22Rv1 (cell line): ENCODE results near the gene PPP1R2.
"Not testable (repeated sequence)": the region's sequence is repeated elsewhere in the genome, so short reads cannot be mapped to it uniquely, and the experiment has no call there.

ENCODE experiments used
- H3K27ac ChIP-seq: fragments of 450-650 bp; 2 replicates; pipeline ENCODE4 v1.5.1; 2017
- ZFX ChIP-seq: fragments of 450-650 bp; IDR thresholded peaks from 2 replicates; pipeline ENCODE4 v1.6.1; 2017; ENCODE audit warnings: antibody characterized with exemption, borderline replicate concordance
- TF ChIP-seq, protein P1 (sequence below): fragments of 450-650 bp; IDR thresholded peaks from 2 replicates; pipeline ENCODE4 v1.5.1; 2017; ENCODE audit warnings: mild to moderate bottlenecking

The PPP1R2 gene

DNA sequence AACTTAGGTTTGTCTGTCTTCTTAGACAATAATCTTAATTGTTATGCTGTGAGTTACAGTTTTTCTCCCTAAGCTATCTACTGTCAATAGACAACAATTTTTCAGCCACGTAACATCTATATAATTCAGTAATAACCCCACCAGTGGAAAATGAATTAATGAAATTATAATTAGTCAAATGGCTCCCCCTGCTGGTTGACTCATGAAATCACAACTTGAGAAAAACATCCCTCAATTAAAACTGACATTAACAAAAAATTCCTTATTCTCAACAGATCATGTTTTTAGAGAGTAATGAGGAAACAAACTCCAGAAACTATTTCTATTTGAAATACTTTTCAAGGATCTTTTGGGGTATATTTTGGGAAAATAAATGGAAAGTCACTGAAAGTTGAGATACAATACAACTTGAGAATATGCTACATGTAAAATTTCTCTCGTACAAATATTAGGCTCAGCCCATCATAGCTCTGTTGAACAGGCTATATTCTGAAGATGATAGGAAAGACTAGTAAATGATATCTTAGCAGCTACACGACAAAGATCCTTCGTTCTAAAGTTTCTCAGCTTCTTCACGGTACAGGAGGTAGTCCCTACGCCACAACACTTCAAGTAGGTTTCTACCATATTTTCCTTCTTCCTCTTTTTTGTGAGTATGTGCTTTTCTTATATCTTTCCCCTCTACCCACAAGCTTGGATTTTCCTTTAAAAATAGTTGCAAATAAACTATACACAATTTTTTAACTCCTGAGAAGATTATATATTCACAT is 20.7 kb downstream of the PPP1R2 start:
- no peak overlapping the region for H3K27ac ChIP-seq
- TF ChIP-seq, protein P1, sequence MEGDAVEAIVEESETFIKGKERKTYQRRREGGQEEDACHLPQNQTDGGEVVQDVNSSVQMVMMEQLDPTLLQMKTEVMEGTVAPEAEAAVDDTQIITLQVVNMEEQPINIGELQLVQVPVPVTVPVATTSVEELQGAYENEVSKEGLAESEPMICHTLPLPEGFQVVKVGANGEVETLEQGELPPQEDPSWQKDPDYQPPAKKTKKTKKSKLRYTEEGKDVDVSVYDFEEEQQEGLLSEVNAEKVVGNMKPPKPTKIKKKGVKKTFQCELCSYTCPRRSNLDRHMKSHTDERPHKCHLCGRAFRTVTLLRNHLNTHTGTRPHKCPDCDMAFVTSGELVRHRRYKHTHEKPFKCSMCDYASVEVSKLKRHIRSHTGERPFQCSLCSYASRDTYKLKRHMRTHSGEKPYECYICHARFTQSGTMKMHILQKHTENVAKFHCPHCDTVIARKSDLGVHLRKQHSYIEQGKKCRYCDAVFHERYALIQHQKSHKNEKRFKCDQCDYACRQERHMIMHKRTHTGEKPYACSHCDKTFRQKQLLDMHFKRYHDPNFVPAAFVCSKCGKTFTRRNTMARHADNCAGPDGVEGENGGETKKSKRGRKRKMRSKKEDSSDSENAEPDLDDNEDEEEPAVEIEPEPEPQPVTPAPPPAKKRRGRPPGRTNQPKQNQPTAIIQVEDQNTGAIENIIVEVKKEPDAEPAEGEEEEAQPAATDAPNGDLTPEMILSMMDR = peak; percentile 75
- TF ChIP-seq ZFX = no peak

DNA sequence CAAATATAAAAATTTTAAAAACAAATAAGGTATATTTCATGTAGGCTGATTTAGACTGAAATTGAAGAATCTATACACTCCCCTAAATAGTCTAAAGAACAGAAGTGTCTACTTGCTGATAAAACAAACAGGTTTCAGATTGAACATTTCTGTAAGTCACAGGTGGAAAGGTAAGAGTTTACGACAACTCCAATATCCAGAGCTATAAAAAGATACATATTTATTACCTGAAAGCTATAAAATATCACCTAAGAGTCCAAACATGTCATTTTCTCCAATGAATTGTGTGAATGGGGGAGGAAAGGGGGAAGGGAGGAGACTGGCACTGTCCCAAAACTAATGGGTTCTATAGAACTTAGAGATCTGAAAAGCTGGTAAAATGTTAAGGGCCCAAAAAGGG is 26.1 kb downstream of the PPP1R2 start:
- TF ChIP-seq, protein P1 = no peak
- TF ChIP-seq ZFX = no peak
- H3K27ac ChIP-seq = no peak overlapping the region

DNA sequence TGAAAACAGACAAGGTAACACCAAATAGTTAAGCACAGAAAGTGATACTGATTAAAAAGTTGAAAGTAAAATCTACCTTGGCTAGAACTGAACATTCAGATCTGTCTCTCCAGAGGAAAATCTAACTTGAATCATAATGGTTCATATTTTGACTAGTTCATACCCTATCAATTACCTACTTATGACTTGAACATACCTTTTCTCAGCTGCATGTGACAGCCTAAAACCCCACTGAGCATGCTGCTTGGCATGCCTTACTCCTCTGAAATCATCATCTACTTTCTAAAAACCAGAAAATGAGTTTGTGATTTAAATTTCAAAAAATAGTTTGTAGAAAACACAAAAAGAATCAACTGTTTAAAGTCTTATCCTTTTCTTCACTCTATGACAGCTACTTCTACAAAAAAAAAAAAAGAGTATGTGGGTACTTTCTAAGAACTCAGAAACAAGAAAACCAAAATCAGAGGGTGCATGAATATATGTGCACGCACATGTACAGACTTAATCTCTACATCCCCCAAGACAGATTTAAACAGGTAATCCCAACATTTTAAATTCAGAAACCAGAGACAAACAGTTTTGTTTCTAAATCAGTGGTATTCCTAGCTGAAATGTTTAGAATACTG is 28.4 kb downstream of the PPP1R2 start:
- H3K27ac ChIP-seq = not testable (repeated sequence)

- TF ChIP-seq, protein P1 = no peak
- TF ChIP-seq ZFX = no peak
- H3K27ac ChIP-seq = no peak overlapping the region
These were observed 30.3 kb downstream of the PPP1R2 start for GRCh38 chr3:195512798-195513345.

DNA sequence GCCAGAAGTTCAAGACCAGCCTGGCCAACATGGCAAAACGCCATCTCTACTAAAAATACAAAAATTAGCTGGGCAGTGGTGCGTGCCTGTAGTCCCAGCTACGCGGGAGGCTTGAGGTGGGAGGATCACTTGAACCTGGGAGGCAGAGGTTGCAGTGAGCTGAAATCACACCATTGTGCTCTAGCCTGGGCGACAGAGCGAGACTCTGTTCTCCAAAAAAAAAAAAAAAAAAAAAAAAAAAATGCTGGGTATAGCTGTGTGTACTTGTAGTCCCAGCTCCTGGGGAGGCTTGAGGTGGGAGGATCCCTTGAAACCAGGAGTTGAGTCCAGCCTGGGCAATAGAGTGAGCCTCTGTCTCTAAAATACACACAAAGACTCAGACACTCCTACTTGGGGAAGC is 32.0 kb downstream of the PPP1R2 start:
- H3K27ac ChIP-seq = no peak overlapping the region
- TF ChIP-seq, protein P1 = no peak
- no peak for TF ChIP-seq ZFX

DNA sequence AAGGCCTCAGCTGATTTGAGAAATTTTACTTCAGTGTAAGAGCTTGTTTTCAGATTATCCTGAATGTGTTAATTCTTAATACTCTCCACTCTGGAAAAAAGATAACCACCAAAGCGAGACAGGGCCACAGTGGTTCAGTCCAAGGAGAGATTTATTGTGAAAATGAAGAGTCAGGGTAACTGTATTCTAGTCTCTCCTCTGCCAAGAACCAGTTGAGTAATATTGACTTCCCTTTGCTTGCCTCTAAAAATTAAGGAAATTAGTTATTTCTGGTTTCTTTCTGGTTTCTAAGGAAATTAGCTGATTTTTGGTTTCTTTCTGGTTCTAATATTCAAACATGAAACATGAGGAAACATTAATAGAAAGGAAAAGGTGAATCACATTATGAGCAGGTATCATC is 34.9 kb downstream of the PPP1R2 start:
- TF ChIP-seq, protein P1 = no peak
- no peak for TF ChIP-seq ZFX
- no peak overlapping the region for H3K27ac ChIP-seq

DNA sequence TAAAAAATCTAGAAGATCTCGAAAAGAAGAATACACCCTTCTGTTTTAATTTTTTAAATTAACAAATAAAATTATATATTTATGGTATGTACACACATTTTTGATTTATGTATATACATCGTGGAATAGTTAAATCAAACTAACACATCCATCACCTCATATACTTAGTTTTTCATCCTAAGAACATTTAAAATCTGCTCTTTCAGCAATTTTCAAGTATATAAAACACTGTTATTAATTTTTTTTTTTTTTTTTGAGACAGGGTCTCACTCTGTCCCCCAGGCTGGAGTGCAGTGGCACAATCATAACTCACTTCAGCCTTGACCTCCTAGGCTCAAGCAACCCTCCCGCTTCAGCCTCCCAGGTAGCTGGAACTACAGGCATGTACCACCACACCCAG is 67.5 kb downstream of the PPP1R2 start:
- H3K27ac ChIP-seq = no peak overlapping the region
- TF ChIP-seq ZFX = no peak
- TF ChIP-seq, protein P1 = no peak

- H3K27ac ChIP-seq = not testable (repeated sequence)
These were observed 68.0 kb downstream of the PPP1R2 start for GRCh38 chr3:195475116-195475515.
